Pons (tissue), 1 donor: ENCODE data around the gene SLC39A2.

Experiments used
- DNase-seq: peaks from one replicate; pipeline ENCODE4 v3.0.0-alpha.2; 2016; ENCODE audit warnings: low spot score

The SLC39A2 gene

DNA sequence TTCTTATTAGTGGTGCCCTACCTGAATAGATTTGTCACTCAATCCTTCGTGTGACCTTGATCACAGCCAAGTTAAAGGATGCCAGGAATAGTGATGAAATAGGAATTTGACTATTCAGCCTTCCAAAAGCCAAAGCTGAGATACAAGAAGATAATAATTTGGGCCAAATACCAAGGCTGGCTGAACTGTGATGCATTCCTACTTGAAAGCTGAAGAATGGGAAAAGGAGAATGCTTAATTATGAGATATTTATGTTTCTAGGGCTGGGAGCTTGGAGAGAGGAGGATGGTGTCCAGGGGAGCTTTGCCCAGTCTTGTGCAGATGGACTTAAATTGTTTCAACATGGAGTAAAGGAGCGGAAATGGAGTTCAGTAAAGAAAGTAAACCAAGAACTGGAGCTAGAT, 48.3 kb downstream of the SLC39A2 start:
- DNase-seq, result no peak

DNA sequence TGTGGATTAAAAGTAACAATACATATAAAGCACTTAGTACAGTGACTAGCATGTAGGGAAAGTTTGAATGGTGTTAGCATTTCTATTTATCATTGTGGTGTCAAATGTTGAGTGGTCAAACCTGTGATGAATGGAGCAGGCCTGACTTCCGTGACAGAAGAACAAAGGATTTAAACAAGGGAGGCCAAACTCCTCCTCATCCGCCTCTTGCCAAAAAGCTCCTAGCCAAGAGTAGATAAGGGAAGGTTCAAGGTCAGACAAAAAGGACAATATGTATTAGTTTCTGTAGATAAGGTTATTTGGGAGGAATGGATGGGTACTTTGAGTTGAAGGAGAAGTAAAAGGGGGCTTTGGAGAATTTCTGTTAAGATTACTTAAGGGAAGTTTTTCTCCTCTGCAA, 49.5 kb downstream of the SLC39A2 start:
- DNase-seq, result no peak

DNA sequence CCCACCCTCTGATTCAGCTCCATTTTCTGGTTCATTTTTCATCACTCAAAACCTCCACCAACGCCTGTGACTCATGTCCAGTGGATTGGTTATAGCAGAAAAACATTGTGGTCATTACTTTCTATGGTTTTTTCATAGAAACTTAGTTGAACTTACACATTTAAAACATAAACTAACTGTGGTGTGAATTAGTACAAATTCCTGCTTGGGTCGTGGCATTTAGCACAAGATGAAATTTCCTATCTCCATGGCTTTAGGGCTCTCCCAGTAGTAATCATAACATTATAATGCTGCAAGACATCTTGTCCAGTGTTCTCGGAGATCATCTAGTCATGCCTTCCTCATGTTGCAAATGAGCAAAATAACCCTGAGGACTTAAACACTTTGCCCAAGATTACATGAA, 50.2 kb downstream of the SLC39A2 start:
- no peak for DNase-seq

DNA sequence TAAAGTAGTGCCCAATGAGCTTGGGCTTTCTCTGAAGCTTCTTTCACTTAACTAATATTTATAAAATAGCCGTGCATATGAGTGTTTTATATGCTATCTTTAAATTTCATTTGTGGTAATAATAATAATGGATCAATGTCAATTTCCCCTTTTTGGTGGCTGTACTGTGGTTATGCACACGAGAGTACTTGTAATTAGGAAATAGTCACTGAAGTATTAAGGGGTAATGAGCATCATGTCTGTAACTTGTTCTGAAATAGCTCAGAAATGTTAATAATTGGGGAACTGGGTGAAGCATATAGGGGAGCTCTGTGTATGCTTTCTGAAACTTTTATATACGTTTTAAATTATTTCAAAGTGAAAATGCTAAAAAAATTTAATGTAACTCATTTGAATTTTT, 51.5 kb downstream of the SLC39A2 start:
- DNase-seq, result no peak
